HG02610 (cell line): ENCODE measurements around the gene POMGNT1.

ENCODE experiments used
- ATAC-seq: cut with Tn5 transposase; IDR thresholded peaks from one replicate; pipeline ENCODE4 v1.9.1; 2021; ENCODE audit warnings: mild to moderate bottlenecking, moderate library complexity; ENCODE audit not compliant: unreplicated experiment

The POMGNT1 gene

GRCh38 chr1:46211051-46211450 is 12.8 kb upstream of the POMGNT1 start:
- ATAC-seq = no peak

GRCh38 chr1:46210561-46210960 is 12.3 kb upstream of the POMGNT1 start:
- ATAC-seq = no peak

GRCh38 chr1:46206399-46206798 is 8.2 kb upstream of the POMGNT1 start:
- ATAC-seq = no peak

- no peak for ATAC-seq
These were observed 7.6 kb upstream of the POMGNT1 start for GRCh38 chr1:46205791-46206190.

GRCh38 chr1:46205141-46205540 is 6.9 kb upstream of the POMGNT1 start:
- no peak for ATAC-seq

- no peak for ATAC-seq
These were observed 6.1 kb upstream of the POMGNT1 start for GRCh38 chr1:46204406-46204742.

- no peak for ATAC-seq
These were observed 5.6 kb upstream of the POMGNT1 start for GRCh38 chr1:46203738-46204405.

- no peak for ATAC-seq
These were observed 1.1 kb upstream of the POMGNT1 start for GRCh38 chr1:46199233-46199749.

GRCh38 chr1:46197560-46197963 is 672 bp downstream of the POMGNT1 start:
- no peak for ATAC-seq

GRCh38 chr1:46196609-46197008 is 1.6 kb downstream of the POMGNT1 start:
- no peak for ATAC-seq

- no peak for ATAC-seq
These were observed 3.5 kb downstream of the POMGNT1 start for GRCh38 chr1:46194641-46195193.

GRCh38 chr1:46193984-46194570 is 4.2 kb downstream of the POMGNT1 start:
- ATAC-seq = no peak

- no peak for ATAC-seq
These were observed 4.9 kb downstream of the POMGNT1 start for GRCh38 chr1:46193285-46193684.

GRCh38 chr1:46192171-46192570 is 6.1 kb downstream of the POMGNT1 start:
- no peak for ATAC-seq

GRCh38 chr1:46191033-46191701 is 7.1 kb downstream of the POMGNT1 start:
- ATAC-seq = no peak

GRCh38 chr1:46190539-46190938 is 7.7 kb downstream of the POMGNT1 start:
- no peak for ATAC-seq

- no peak for ATAC-seq
These were observed 9.8 kb downstream of the POMGNT1 start for GRCh38 chr1:46188295-46189030.

- ATAC-seq = no peak
These were observed 10.9 kb downstream of the POMGNT1 start for GRCh38 chr1:46187106-46187869.

GRCh38 chr1:46186076-46186475 is 12.2 kb downstream of the POMGNT1 start:
- ATAC-seq = no peak

- ATAC-seq = no peak
These were observed 13.1 kb downstream of the POMGNT1 start for GRCh38 chr1:46184920-46185658.
